ENCODE measurements around the gene GLCCI1. TPM values are rescaled to one million over a fixed set of nuclear protein-coding genes. Genes with fewer than 3 reads are reported as not detected.

Gene GLCCI1
- total and polyA plus RNA-seq, 4 experiments from 2014 or later: 10.4 to 49.7 (median 34.3) TPM

- ChIA-PET POLR2A (ENCODE audit: partially characterized antibody) (interaction anchor here (1.1 kb wide), 1 partner anchor 11 kb away, joined by 3 read pairs; no protein-coding TSS in a partner anchor), CTCF (ENCODE audit: partially characterized antibody) (interaction anchor here (0.7 kb wide), 1 partner anchor 125 kb away, joined by 3 read pairs; no protein-coding TSS in a partner anchor)
- peaks cover 0 to 5% (median 2%) of the 10 kb centered on the region in 8 donors for H3K9me3 Mint-ChIP-seq
- intact Hi-C loops (cut with micrococcal nuclease): no loop called here
- Histone ChIP-seq H3K27me3 (ENCODE audit: insufficient read depth, low read length) (no peaks in the 10 kb centered on the region), H3K9me3 (ENCODE audit: control insufficient read depth in 1 of 2, low read length in 2 of 2) (no peaks in the 10 kb centered on the region), H3K4me3 (ENCODE audit: low read length in 2 of 2) (no peak overlapping the region), H3K36me3 (ENCODE audit: insufficient read depth, low read length) (no peaks in the 10 kb centered on the region), H3K27ac (ENCODE audit: low read depth, low read length) (no peak overlapping the region), H3K4me1 (ENCODE audit: insufficient read depth, low read length) (peaks cover 21% of the 10 kb centered on the region)
- H3K27me3 Mint-ChIP-seq: no peaks in the 10 kb centered on the region
- DNase-seq: no peak
- H3K4me1 Mint-ChIP-seq: peaks cover 41 to 59% (median 48%) of the 10 kb centered on the region in 4 donors
- H3K36me3 Mint-ChIP-seq: peaks cover 49 to 70% of the 10 kb centered on the region in 2 donors
- H3K4me3 Mint-ChIP-seq: no peak overlapping the region
- H3K27ac Mint-ChIP-seq: peak overlapping the region in 1 of 7 donors; percentile 10
Observed at GRCh38 chr7:8065356-8065813, 96.8 kb downstream of the GLCCI1 start.

GRCh38 chr7:8068892-8069686 lies 100.5 kb downstream of the GLCCI1 start:
- Mint-ChIP-seq H3K27me3 (no peaks in the 10 kb centered on the region), H3K4me3 (no peak overlapping the region), H3K36me3 (peaks cover 49 to 58% of the 10 kb centered on the region in 2 donors), H3K9me3 (peaks cover 0 to 2% (median 0%) of the 10 kb centered on the region in 8 donors), H3K4me1 (peaks cover 43 to 57% (median 51%) of the 10 kb centered on the region in 4 donors), H3K27ac (peak overlapping the region in 2 of 7 donors; percentile 3 to 67)
- CTCF ChIA-PET (ENCODE audit: partially characterized antibody): interaction anchor here (1.1 kb wide), 1 partner anchor 18 kb away, joined by 3 read pairs; no protein-coding TSS in a partner anchor
- intact Hi-C loops (cut with micrococcal nuclease): no loop called here
- H3K36me3 ChIP-seq (ENCODE audit: insufficient read depth, low read length): peaks cover 6% of the 10 kb centered on the region
- no peak overlapping the region for H3K4me3 ChIP-seq (ENCODE audit: low read length in 2 of 2)
- H3K9me3 ChIP-seq (ENCODE audit: control insufficient read depth in 1 of 2, low read length in 2 of 2): no peaks in the 10 kb centered on the region
- no peak for DNase-seq
- H3K4me1 ChIP-seq (ENCODE audit: insufficient read depth, low read length): peaks cover 18% of the 10 kb centered on the region
- POLR2A ChIA-PET (ENCODE audit: partially characterized antibody): no interaction called here
- no peaks in the 10 kb centered on the region for H3K27me3 ChIP-seq (ENCODE audit: insufficient read depth, low read length)
- H3K27ac ChIP-seq (ENCODE audit: low read depth, low read length): no peak overlapping the region

- H3K36me3 Mint-ChIP-seq: peaks cover 45 to 55% of the 10 kb centered on the region in 2 donors
Observed at GRCh38 chr7:8070451-8071180, 102.0 kb downstream of the GLCCI1 start.

GRCh38 chr7:8078418-8078817 lies 109.8 kb downstream of the GLCCI1 start:
- Mint-ChIP-seq H3K4me1 (peaks cover 0 to 8% (median 4%) of the 10 kb centered on the region in 4 donors), H3K9me3 (no peaks in the 10 kb centered on the region), H3K27ac (no peak overlapping the region), H3K27me3 (no peaks in the 10 kb centered on the region), H3K4me3 (no peak overlapping the region), H3K36me3 (peaks cover 25 to 27% of the 10 kb centered on the region in 2 donors)
- Histone ChIP-seq H3K4me1 (ENCODE audit: insufficient read depth, low read length) (no peaks in the 10 kb centered on the region), H3K27me3 (ENCODE audit: insufficient read depth, low read length) (no peaks in the 10 kb centered on the region), H3K9me3 (ENCODE audit: control insufficient read depth in 1 of 2, low read length in 2 of 2) (no peaks in the 10 kb centered on the region), H3K4me3 (ENCODE audit: low read length in 2 of 2) (no peak overlapping the region), H3K36me3 (ENCODE audit: insufficient read depth, low read length) (no peaks in the 10 kb centered on the region), H3K27ac (ENCODE audit: low read depth, low read length) (no peak overlapping the region)
- intact Hi-C loops (cut with micrococcal nuclease): no loop called here
- POLR2A ChIA-PET (ENCODE audit: partially characterized antibody): interaction anchor here (1.1 kb wide), 1 partner anchor 46 kb away, joined by 8 read pairs; no protein-coding TSS in a partner anchor
- no peak for DNase-seq
- CTCF ChIA-PET (ENCODE audit: partially characterized antibody): interaction anchor here (0.6 kb wide), 1 partner anchor 468 kb away, joined by 3 read pairs; no protein-coding TSS in a partner anchor

More at GRCh38 chr7:8070451-8071180, 102.0 kb downstream of the GLCCI1 start:
- no peak overlapping the region for H3K4me3 Mint-ChIP-seq
- intact Hi-C loops (cut with micrococcal nuclease): loop anchor here (5.0 kb wide), 1 partner anchor 122 kb away; no protein-coding TSS in a partner anchor
- H3K27me3 Mint-ChIP-seq: no peaks in the 10 kb centered on the region
- Histone ChIP-seq H3K27me3 (ENCODE audit: insufficient read depth, low read length) (no peaks in the 10 kb centered on the region), H3K4me3 (ENCODE audit: low read length in 2 of 2) (no peak overlapping the region), H3K4me1 (ENCODE audit: insufficient read depth, low read length) (peaks cover 18% of the 10 kb centered on the region), H3K9me3 (ENCODE audit: control insufficient read depth in 1 of 2, low read length in 2 of 2) (no peaks in the 10 kb centered on the region), H3K27ac (ENCODE audit: low read depth, low read length) (no peak overlapping the region), H3K36me3 (ENCODE audit: insufficient read depth, low read length) (peaks cover 6% of the 10 kb centered on the region)
- H3K9me3 Mint-ChIP-seq: no peaks in the 10 kb centered on the region
- DNase-seq: no peak
- POLR2A ChIA-PET (ENCODE audit: partially characterized antibody): interaction anchor here (1.1 to 1.5 kb wide), 2 partner anchors 55 to 63 kb away, joined by 3 read pairs; no protein-coding TSS in a partner anchor
- peak overlapping the region in 1 of 7 donors; percentile 19 for H3K27ac Mint-ChIP-seq
- CTCF ChIA-PET (ENCODE audit: partially characterized antibody): no interaction called here
- H3K4me1 Mint-ChIP-seq: peaks cover 33 to 45% (median 40%) of the 10 kb centered on the region in 4 donors

GRCh38 chr7:8082762-8083161 lies 114.2 kb downstream of the GLCCI1 start:
- Histone ChIP-seq H3K4me3 (ENCODE audit: low read length in 2 of 2) (no peak overlapping the region), H3K27me3 (ENCODE audit: insufficient read depth, low read length) (no peaks in the 10 kb centered on the region), H3K36me3 (ENCODE audit: insufficient read depth, low read length) (peaks cover 19% of the 10 kb centered on the region), H3K4me1 (ENCODE audit: insufficient read depth, low read length) (no peaks in the 10 kb centered on the region), H3K9me3 (ENCODE audit: control insufficient read depth in 1 of 2, low read length in 2 of 2) (no peaks in the 10 kb centered on the region), H3K27ac (ENCODE audit: low read depth, low read length) (no peak overlapping the region)
- Mint-ChIP-seq H3K27ac (no peak overlapping the region), H3K9me3 (no peaks in the 10 kb centered on the region), H3K36me3 (peaks cover 43 to 46% of the 10 kb centered on the region in 2 donors), H3K27me3 (no peaks in the 10 kb centered on the region), H3K4me3 (no peak overlapping the region), H3K4me1 (peaks cover 0 to 12% (median 2%) of the 10 kb centered on the region in 4 donors)
- DNase-seq: no peak
- intact Hi-C loops (cut with micrococcal nuclease): no loop called here
- CTCF ChIA-PET (ENCODE audit: partially characterized antibody): no interaction called here
- POLR2A ChIA-PET (ENCODE audit: partially characterized antibody): no interaction called here

- POLR2A ChIA-PET (ENCODE audit: partially characterized antibody): no interaction called here
Observed at GRCh38 chr7:8084836-8085235, 116.2 kb downstream of the GLCCI1 start.

More at GRCh38 chr7:8084836-8085235, 116.2 kb downstream of the GLCCI1 start:
- Histone ChIP-seq H3K4me1 (ENCODE audit: insufficient read depth, low read length) (no peaks in the 10 kb centered on the region), H3K36me3 (ENCODE audit: insufficient read depth, low read length) (peaks cover 19% of the 10 kb centered on the region), H3K27me3 (ENCODE audit: insufficient read depth, low read length) (no peaks in the 10 kb centered on the region), H3K27ac (ENCODE audit: low read depth, low read length) (no peak overlapping the region), H3K9me3 (ENCODE audit: control insufficient read depth in 1 of 2, low read length in 2 of 2) (no peaks in the 10 kb centered on the region), H3K4me3 (ENCODE audit: low read length in 2 of 2) (no peak overlapping the region)
- peaks cover 0 to 10% (median 2%) of the 10 kb centered on the region in 4 donors for H3K4me1 Mint-ChIP-seq
- CTCF ChIA-PET (ENCODE audit: partially characterized antibody): interaction anchor here (1.4 kb wide), 1 partner anchor 41 kb away, joined by 4 read pairs; no protein-coding TSS in a partner anchor
- H3K4me3 Mint-ChIP-seq: no peak overlapping the region
- peak overlapping the region in 1 of 7 donors; percentile 19 for H3K27ac Mint-ChIP-seq
- no peaks in the 10 kb centered on the region for H3K9me3 Mint-ChIP-seq
- H3K27me3 Mint-ChIP-seq: no peaks in the 10 kb centered on the region
- DNase-seq: no peak
- intact Hi-C loops (cut with micrococcal nuclease): no loop called here
- H3K36me3 Mint-ChIP-seq: peaks cover 46 to 51% of the 10 kb centered on the region in 2 donors
